Stimulated activated CD8-positive, alpha-beta memory T cell treated with anti-CD3 and anti-CD28 coated beads, Interleukin-12 subunit alpha, Interleukin-12 subunit beta, amount 100 ng/mL, for 4 hours (primary cell): ENCODE data around the gene ALKBH3.

Source experiments
- DNase-seq: peaks from one replicate; pipeline ENCODE4 v3.0.0-alpha.2; 2020; ENCODE audit warnings: low read depth

Gene ALKBH3

GRCh38 chr11:43922744-43923405, 42.2 kb downstream of the ALKBH3 start:
- no peak for DNase-seq

GRCh38 chr11:43923406-43924111, 42.9 kb downstream of the ALKBH3 start:
- no peak for DNase-seq

GRCh38 chr11:43924112-43924855, 43.7 kb downstream of the ALKBH3 start:
- no peak for DNase-seq

DNA sequence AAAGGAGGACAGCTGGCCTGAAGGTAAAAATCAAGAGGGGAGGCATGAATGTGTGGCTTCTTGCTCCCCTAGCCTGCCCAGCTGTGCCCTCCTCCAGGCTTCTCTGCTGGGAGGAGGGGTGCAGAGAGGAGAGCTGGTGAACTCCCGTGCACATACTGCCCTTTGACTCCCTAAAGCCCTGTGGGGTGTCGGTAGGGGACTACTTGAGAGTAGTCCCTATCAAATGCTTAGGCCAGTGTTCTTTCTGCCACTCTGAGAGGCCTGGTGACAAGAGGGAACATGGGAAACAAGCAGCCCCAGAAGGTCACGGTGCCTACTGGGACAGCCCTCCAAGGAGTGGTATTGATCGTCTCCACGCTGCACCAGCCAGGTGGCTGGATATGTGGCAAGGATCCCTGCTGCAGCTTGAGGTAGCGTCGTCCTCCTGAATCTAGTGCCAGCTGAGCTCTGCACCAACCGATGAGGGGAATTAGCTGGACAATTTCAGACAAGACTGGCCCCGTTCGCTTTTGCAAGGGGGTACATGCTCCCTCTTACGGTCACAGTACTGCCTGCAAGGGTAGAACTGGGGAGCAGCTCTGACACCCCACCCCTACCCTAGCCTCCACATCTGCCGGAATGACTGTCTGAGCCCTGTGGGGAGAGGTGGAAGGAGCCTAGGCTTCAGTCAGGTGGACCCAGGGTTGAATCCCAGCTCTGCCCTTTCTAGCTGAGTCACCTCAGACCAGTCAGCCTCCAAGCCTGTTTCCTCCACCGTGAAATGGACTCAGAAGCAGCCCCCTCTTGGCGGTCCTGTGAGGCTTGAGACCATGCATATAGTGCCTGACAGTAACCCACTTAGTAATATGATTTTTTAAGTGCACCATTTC, 44.7 kb downstream of the ALKBH3 start:
- DNase-seq = no peak

DNA sequence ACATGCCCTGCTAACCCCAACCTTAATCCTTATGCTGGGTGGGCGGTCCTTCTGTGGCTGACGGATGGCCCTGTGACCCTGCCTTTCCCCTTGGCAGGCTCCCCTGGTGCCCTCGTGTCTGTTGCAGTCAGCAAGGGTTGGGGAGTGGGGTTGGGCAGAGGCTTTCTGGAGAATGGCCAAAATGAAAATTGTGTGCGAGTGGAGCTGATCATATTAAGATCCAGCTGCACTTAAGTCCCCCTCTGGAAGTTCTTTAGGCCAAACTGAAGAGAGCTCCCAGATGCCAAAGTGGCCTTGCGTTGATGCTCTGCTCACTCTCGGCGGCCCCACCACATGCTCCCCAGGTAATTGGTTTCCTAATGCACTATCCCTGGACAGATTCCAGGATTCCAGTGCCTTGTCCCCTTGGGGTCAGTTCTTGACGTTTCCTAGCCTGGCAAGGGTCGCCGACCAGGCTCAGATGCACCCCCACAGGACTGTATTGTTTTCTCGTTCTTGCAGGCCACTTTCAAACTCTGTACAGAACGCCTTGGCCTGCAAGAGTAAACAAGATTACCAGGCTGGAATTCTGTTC, 45.4 kb downstream of the ALKBH3 start:
- DNase-seq = no peak

DNA sequence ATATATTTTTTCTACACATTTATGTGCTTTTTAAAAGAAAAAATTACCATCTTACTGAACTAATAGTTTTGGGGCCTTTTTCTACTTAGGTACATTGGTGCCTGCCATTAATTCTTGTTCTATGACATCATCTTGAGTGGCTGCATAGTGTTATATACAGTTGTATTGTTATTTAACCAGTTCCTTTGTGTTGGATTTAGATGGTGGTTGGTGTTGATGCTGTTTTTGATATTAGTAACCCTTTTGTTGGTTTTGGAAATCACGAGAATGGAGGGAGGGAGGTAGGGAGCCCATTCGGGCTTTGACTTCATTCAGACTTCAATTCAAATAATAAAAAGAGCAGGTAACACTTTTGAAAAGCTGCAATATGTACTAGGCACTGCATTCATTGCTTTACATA, 46.4 kb downstream of the ALKBH3 start:
- DNase-seq = no peak

GRCh38 chr11:43927925-43928707, 47.5 kb downstream of the ALKBH3 start:
- no peak for DNase-seq

- no peak for DNase-seq
Observed at GRCh38 chr11:43928721-43929120, 48.1 kb downstream of the ALKBH3 start.

GRCh38 chr11:43930868-43931716, 50.5 kb downstream of the ALKBH3 start:
- no peak for DNase-seq

- DNase-seq = no peak
Observed at GRCh38 chr11:43931717-43932039, 51.0 kb downstream of the ALKBH3 start.

- no peak for DNase-seq
Observed at GRCh38 chr11:43933226-43933607, 52.6 kb downstream of the ALKBH3 start.

DNA sequence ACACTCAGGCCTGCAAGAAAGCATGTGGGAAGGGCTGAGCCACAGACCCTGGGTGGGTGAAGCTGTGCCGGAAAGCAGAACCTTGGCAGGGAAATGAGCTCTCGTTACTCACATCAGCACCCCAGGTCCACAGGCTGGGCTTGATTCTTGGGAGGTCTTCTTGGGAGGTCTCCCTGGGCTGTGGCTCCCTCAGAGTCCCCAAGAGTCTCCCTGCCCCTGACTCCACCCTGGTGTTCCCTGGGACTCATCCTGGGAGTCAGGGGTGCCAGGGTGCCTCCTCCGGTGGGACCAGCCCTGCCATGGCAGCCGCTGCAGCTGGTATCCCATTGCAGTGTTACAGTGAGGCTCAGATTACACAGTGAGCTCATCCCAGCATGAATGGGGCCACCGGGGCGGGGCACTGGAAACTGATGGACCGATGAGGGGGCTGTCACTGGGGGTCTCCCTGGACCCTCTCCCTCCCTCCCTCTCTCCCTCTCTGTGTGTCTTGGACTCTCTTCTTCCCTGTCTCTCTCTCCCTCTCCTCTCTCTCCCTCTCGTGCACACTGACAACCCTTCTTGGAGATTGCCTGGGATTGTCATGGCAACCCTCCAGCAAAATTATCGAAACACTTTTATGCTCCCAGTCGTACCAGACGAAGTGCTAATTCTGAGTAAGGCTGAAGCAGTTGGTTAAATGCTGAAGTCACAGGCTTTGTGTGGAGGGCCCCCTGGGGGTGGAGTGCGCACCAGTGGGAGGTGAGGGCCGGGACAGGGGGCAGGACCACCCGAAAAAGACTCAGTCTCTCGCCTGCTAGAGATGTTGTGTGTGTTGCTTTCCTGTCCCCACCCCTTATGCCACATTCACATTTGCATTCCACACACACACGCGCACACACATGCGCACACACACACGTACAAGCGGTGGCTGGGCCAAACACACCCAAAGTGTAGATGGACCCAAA, 53.2 kb downstream of the ALKBH3 start:
- no peak for DNase-seq

- DNase-seq = no peak
Observed at GRCh38 chr11:43934601-43935423, 54.2 kb downstream of the ALKBH3 start.

- DNase-seq = no peak
Observed at GRCh38 chr11:43935424-43935979, 54.9 kb downstream of the ALKBH3 start.

- no peak for DNase-seq
Observed at GRCh38 chr11:43936076-43936475, 55.4 kb downstream of the ALKBH3 start.

GRCh38 chr11:43937434-43938411, 57.1 kb downstream of the ALKBH3 start:
- no peak for DNase-seq
